SK-N-SH treated with all-trans-retinoic acid at 6 μM for 48 hours (cell line): ENCODE data around the gene DBP.

Experiments
- CSDC2 ChIP-seq: fragments of 250-450 bp; sonication (Bioruptor Pico); IDR thresholded peaks from 2 replicates; pipeline ENCODE4 v1.5.0; 2020; ENCODE audit warnings: mild to moderate bottlenecking, moderate library complexity
- ISL1 ChIP-seq: fragments of 250-450 bp; sonication (Bioruptor Pico); IDR thresholded peaks from 2 replicates; pipeline ENCODE4 v2.1.2; 2022; ENCODE audit warnings: mild to moderate bottlenecking, moderate library complexity
- PATZ1 ChIP-seq: fragments of 250-450 bp; sonication (Bioruptor Pico); IDR thresholded peaks from 2 replicates; pipeline ENCODE4 v1.8.0; 2020; ENCODE audit warnings: mild to moderate bottlenecking, moderate library complexity, borderline replicate concordance
- POU6F1 ChIP-seq: fragments of 250-450 bp; sonication (Bioruptor Pico); IDR thresholded peaks from 2 replicates; pipeline ENCODE4 v1.8.0; 2021; ENCODE audit warnings: low read depth, mild to moderate bottlenecking, moderate library complexity, borderline replicate concordance
- RARB ChIP-seq: fragments of 250-450 bp; sonication (Bioruptor Pico); IDR thresholded peaks from 2 replicates; pipeline ENCODE4 v1.8.0; 2021; ENCODE audit warnings: mild to moderate bottlenecking, moderate library complexity
- TCF4 ChIP-seq: fragments of 250-450 bp; sonication (Bioruptor Pico); IDR thresholded peaks from 2 replicates; pipeline ENCODE4 v1.8.0; 2021; ENCODE audit warnings: mild to moderate bottlenecking, moderate library complexity, borderline replicate concordance
- TSHZ2 ChIP-seq: fragments of 250-450 bp; sonication (Bioruptor Pico); IDR thresholded peaks from 2 replicates; pipeline ENCODE4 v1.5.0; 2020; ENCODE audit warnings: mild to moderate bottlenecking, moderate library complexity
- ZFP30 ChIP-seq: fragments of 450-650 bp; formaldehyde crosslinking; IDR thresholded peaks from 2 replicates; pipeline ENCODE4 v1.5.0; 2022; ENCODE audit warnings: mild to moderate bottlenecking, moderate library complexity
- ZNF565 ChIP-seq: fragments of 450-650 bp; formaldehyde crosslinking; conservative IDR thresholded peaks from 2 replicates; pipeline ENCODE4 v1.5.0; 2020; ENCODE audit warnings: low read depth, mild to moderate bottlenecking, moderate library complexity
- ZNF70 ChIP-seq: fragments of 450-650 bp; formaldehyde crosslinking; IDR thresholded peaks from 2 replicates; pipeline ENCODE4 v1.5.0; 2020; ENCODE audit warnings: mild to moderate bottlenecking, moderate library complexity

GRCh38 chr19:48635263-48635965 lies 1.8 kb downstream of the DBP start:
- TF ChIP-seq RARB (no peak), POU6F1 (CRISPR knock-in tag) (no peak), CSDC2 (CRISPR knock-in tag) (no peak), ZFP30 (CRISPR knock-in tag) (no peak), ZNF70 (CRISPR knock-in tag) (no peak), PATZ1 (CRISPR knock-in tag) (no peak), TSHZ2 (no peak), ISL1 (CRISPR knock-in tag) (no peak), ZNF565 (CRISPR knock-in tag) (no peak), TCF4 (CRISPR knock-in tag) (no peak)
